SK-N-SH (cell line): ENCODE data around the gene GRK3. TPM values are rescaled to one million over a fixed set of nuclear protein-coding genes. Genes with fewer than 3 reads are reported as not detected.
A peak's percentile ranks its signal among the peaks of the same experiment; 100 is the strongest.

Source experiments
- CTCF ChIA-PET: fragments of 300-600, 350-600 bp; formaldehyde crosslinking; extraction: SDS; loops from one replicate; lab custom pipeline; 2021; lab: Yijun Ruan, JAX
- POLR2A ChIA-PET: fragments of 350-600 bp; sonication (Branson Sonifier 250); formaldehyde crosslinking; extraction: SDS; loops from one replicate; lab custom pipeline; 2020; ENCODE audit warnings: antibody characterized with exemption, inconsistent platforms; lab: Yijun Ruan, JAX
- DNase-seq: peaks from one replicate; pipeline ENCODE4 v3.0.0; 2012
- H2AFZ ChIP-seq: fragments of 200-600 bp; sonication (generic); 2 replicates; pipeline ENCODE4 v1.8.1; 2016; ENCODE audit warnings: antibody characterized with exemption, mild to moderate bottlenecking, low read depth
- H3F3A ChIP-seq: fragments of 200-600 bp; sonication (generic); replicated peaks from 2 replicates; pipeline ENCODE3; 2016; ENCODE audit warnings: antibody characterized with exemption, mild to moderate bottlenecking; ENCODE audit not compliant: insufficient read depth
- H3K27ac ChIP-seq, 2 experiments: fragments of 200-500 bp in 1 of 2; fragments of 200-600 bp in 1 of 2; sonication (Bioruptor generic) in 1 of 2; sonication (generic), shearing (Covaris generic) in 1 of 2; 2 replicates each; pipeline versions ENCODE4 v1.5.1 to v1.6.1; 2014 to 2016; ENCODE audit warnings: low read depth in 2 of 2, inconsistent platforms in 1 of 2, low read length in 1 of 2, mild to moderate bottlenecking in 1 of 2, mixed read lengths in 1 of 2
- H3K27me3 ChIP-seq: fragments of 200-600 bp; sonication (generic), shearing (Covaris generic); 2 replicates; pipeline ENCODE4 v1.6.1; 2016; ENCODE audit warnings: mixed run types; ENCODE audit not compliant: insufficient read depth
- H3K36me3 ChIP-seq, 2 experiments: fragments of 200-500 bp in 1 of 2; fragments of 200-600 bp in 1 of 2; sonication (Bioruptor generic) in 1 of 2; sonication (generic) in 1 of 2; replicated peaks in 1 of 2; 2 replicates each; pipeline versions ENCODE3 to v1.5.1; 2014 to 2016; ENCODE audit warnings: low read length in 1 of 2, mild to moderate bottlenecking in 1 of 2; ENCODE audit not compliant: insufficient read depth in 2 of 2, control insufficient read depth in 1 of 2
- H3K4me1 ChIP-seq, 2 experiments: fragments of 200-500 bp in 1 of 2; fragments of 200-600 bp in 1 of 2; sonication (Bioruptor generic) in 1 of 2; sonication (generic), shearing (Covaris generic) in 1 of 2; 2 replicates each; pipeline versions ENCODE4 v1.5.1 to v1.6.1; 2014 to 2016; ENCODE audit warnings: low read depth in 1 of 2, low read length in 1 of 2, mixed run types in 1 of 2; ENCODE audit not compliant: insufficient read depth in 2 of 2, control insufficient read depth in 1 of 2
- H3K4me2 ChIP-seq: fragments of 200-600 bp; sonication (generic), shearing (Covaris generic); 2 replicates; pipeline ENCODE4 v1.6.1; 2017; ENCODE audit warnings: mixed run types
- H3K4me3 ChIP-seq, 2 experiments: fragments of 200-500 bp in 1 of 2; fragments of 200-600 bp in 1 of 2; sonication (Bioruptor generic) in 1 of 2; sonication (generic), shearing (Covaris generic) in 1 of 2; 2 replicates each; pipeline versions ENCODE4 v1.5.1 to v1.8.1; 2014 to 2016; ENCODE audit warnings: low read depth in 2 of 2, inconsistent platforms in 1 of 2, low read length in 1 of 2, mild to moderate bottlenecking in 1 of 2, mixed read lengths in 1 of 2, moderate library complexity in 1 of 2
- H3K79me2 ChIP-seq: fragments of 200-600 bp; sonication (generic); 2 replicates; pipeline ENCODE4 v1.8.1; 2017; ENCODE audit warnings: mild to moderate bottlenecking; ENCODE audit not compliant: insufficient read depth
- H3K9ac ChIP-seq: fragments of 200-600 bp; sonication (generic); 2 replicates; pipeline ENCODE4 v1.6.1; 2017; ENCODE audit warnings: mixed run types
- H3K9me2 ChIP-seq: fragments of 200-600 bp; sonication (generic); 2 replicates; pipeline ENCODE4 v1.6.1; 2017; ENCODE audit warnings: mixed run types
- H3K9me3 ChIP-seq: fragments of 200-600 bp; sonication (generic); 2 replicates; pipeline ENCODE4 v1.6.1; 2017; ENCODE audit warnings: mixed run types, mild to moderate bottlenecking, moderate library complexity
- H4K20me1 ChIP-seq: fragments of 200-600 bp; sonication (generic); 2 replicates; pipeline ENCODE4 v1.6.1; 2017; ENCODE audit warnings: mild to moderate bottlenecking, mixed run types; ENCODE audit not compliant: insufficient read depth
- CHD2 ChIP-seq: fragments of 150-350 bp; IDR thresholded peaks from 2 replicates; pipeline ENCODE4 v1.6.1; 2018; ENCODE audit warnings: low read length; ENCODE audit not compliant: partially characterized antibody
- ELF1 ChIP-seq: IDR thresholded peaks from 2 replicates; pipeline ENCODE4 v1.4.0; 2012
- EZH2phosphoT487 ChIP-seq: fragments of 200-600 bp; sonication (generic); IDR thresholded peaks from 2 replicates; pipeline ENCODE4 v1.6.1; 2017; ENCODE audit warnings: low read depth, mixed run types, mild to moderate bottlenecking, antibody characterized with exemption, moderate library complexity, borderline replicate concordance
- FOXJ3 ChIP-seq: sonication (generic); formaldehyde crosslinking; IDR thresholded peaks from 2 replicates; pipeline ENCODE4 v1.5.1; 2020; ENCODE audit warnings: mild to moderate bottlenecking, missing genetic modification reagents
- FOXM1 ChIP-seq: IDR thresholded peaks from 2 replicates; pipeline ENCODE4 v1.4.0; 2012; ENCODE audit warnings: low read depth, mild to moderate bottlenecking
- GABPA ChIP-seq: IDR thresholded peaks from 2 replicates; pipeline ENCODE4 v1.4.0; 2012; ENCODE audit warnings: low read depth, mild to moderate bottlenecking
- GATA2 ChIP-seq: sonication (generic); formaldehyde crosslinking; IDR thresholded peaks from 2 replicates; pipeline ENCODE4 v1.5.0; 2020; ENCODE audit warnings: mild to moderate bottlenecking, missing genetic modification reagents
- MEF2A ChIP-seq: IDR thresholded peaks from 2 replicates; pipeline ENCODE4 v1.4.0; 2012; ENCODE audit warnings: low read depth, borderline replicate concordance
- MXI1 ChIP-seq: IDR thresholded peaks from 2 replicates; pipeline ENCODE4 v1.6.1; 2012; ENCODE audit warnings: mild to moderate bottlenecking, low read depth, low read length, improper control_type of control experiment
- NFIC ChIP-seq: IDR thresholded peaks from 2 replicates; pipeline ENCODE4 v1.4.0; 2012; ENCODE audit warnings: borderline replicate concordance
- RAD21 ChIP-seq: IDR thresholded peaks from 2 replicates; pipeline ENCODE4 v1.6.1; 2012; ENCODE audit warnings: mild to moderate bottlenecking, low read length
- SIN3A ChIP-seq: IDR thresholded peaks from 2 replicates; pipeline ENCODE4 v1.6.1; 2012; ENCODE audit warnings: low read depth, mild to moderate bottlenecking, low read length, moderate library complexity, borderline replicate concordance
- TAF1 ChIP-seq: IDR thresholded peaks from 2 replicates; pipeline ENCODE4 v1.6.1; 2012; ENCODE audit warnings: low read depth, mild to moderate bottlenecking, low read length, moderate library complexity, borderline replicate concordance
- TCF12 ChIP-seq: IDR thresholded peaks from 2 replicates; pipeline ENCODE4 v1.4.0; 2012
- WGBS: methylation state at CpG from one replicate; pipeline ENCODE4 v1.1.6; 2017; ENCODE audit warnings: low lambda C conversion rate; 5-methylcytosine and 5-hydroxymethylcytosine counted together
- polyA plus RNA-seq, 3 experiments: library from polyadenylated mRNA; depleted of rRNA; stranded (reverse); fragments of >200 nt; gene quantifications; 2 replicates each; pipeline ENCODE4 v1.2.3, GENCODE V29; 2012
- TF ChIP-seq, protein P1 (sequence below): IDR thresholded peaks from 2 replicates; pipeline ENCODE4; 2012
- TF ChIP-seq, protein P2 (sequence below): IDR thresholded peaks from 2 replicates; pipeline ENCODE4 v1.4.0; 2012; ENCODE audit warnings: low read depth, borderline replicate concordance
- TF ChIP-seq, protein P3 (sequence below): IDR thresholded peaks from 2 replicates; pipeline ENCODE4 v1.4.0; 2012; ENCODE audit warnings: low read depth
- TF ChIP-seq, protein P4 (sequence below): fragments of 150-350 bp; IDR thresholded peaks from 2 replicates; pipeline ENCODE4 v1.6.1; 2017; ENCODE audit warnings: antibody characterized with exemption, low read length, low read depth, borderline replicate concordance
- TF ChIP-seq, protein P5 (sequence below): fragments of 200-600 bp; sonication (generic); IDR thresholded peaks from 2 replicates; pipeline ENCODE4 v1.6.1; 2017; ENCODE audit warnings: antibody characterized with exemption, mild to moderate bottlenecking, moderate library complexity

Gene GRK3
- polyA plus RNA-seq, 1 of the 3 experiments (the other 2 are of a cell fraction): 1.3 TPM

DNA sequence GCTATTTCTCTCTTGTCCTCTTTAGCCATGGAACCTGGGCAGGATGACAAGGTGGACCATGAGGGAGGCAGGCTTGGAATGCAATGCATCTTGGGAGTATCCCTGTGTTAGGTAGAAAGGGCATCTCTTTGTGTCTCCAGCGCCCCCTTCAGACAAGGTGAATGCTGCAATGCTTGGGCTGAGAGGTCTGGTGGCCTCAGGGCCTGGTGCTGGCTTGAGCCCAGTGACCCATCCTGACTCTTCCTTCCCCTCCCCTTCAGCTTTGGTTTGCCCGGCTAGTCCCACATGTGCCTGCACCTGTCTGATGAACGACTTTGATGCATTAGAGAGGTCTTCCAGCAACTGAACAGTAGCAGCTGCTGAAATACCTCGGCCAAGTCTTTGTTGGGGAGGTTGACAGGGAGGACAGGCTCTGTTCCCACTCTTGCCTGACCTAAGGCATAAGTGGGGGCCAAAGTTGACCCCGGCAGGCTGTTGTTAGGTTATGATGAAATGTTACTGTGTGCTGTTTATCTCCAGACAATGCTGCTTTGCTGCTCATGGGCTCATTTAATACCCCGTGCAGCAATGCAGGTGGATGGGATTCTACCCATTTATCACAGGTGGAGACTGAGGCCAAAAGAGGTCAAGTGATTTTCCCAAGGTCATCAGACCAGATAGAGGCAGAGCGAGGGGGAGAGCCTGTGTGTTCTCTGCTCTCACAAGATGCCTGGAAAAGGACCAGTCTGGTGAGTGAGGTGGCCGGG is 200.0 kb downstream of the GRK3 start:
- Histone ChIP-seq H3K4me2 (no peak overlapping the region), H3K9ac (no peak overlapping the region), H4K20me1 (no peaks in the 10 kb centered on the region), H3K27ac (no peak overlapping the region), H3K4me1 (peaks cover 0 to 17% of the 10 kb centered on the region in 2 experiments; a peak in 2 of 4 replicates), H3K79me2 (no peaks in the 10 kb centered on the region), H3K9me3 (no peaks in the 10 kb centered on the region), H3K36me3 (no peaks in the 10 kb centered on the region), H3K27me3 (no peaks in the 10 kb centered on the region), H2AFZ (no peak overlapping the region), H3K4me3 (no peak overlapping the region), H3F3A (no peaks in the 10 kb centered on the region), H3K9me2 (no peaks in the 10 kb centered on the region)
- ChIA-PET POLR2A (no interaction called here), CTCF (interaction anchor here (0.5 to 6.6 kb wide), 7 partner anchors 9 to 562 kb away, joined by 3 to 65 read pairs (median 4); no protein-coding TSS in a partner anchor)
- 53% methylated on average over 7 of the region's 8 CpGs for WGBS
- peak; percentile 42 for DNase-seq
- TF ChIP-seq FOXM1 (no peak), RAD21 (peak; percentile 44; the same call in 1 of the 2 replicates), MXI1 (no peak)

- Histone ChIP-seq H3K4me1 (peaks cover 0 to 17% of the 10 kb centered on the region in 2 experiments; a peak in 2 of 4 replicates), H3K9me2 (no peaks in the 10 kb centered on the region), H3K9me3 (no peaks in the 10 kb centered on the region), H3F3A (no peaks in the 10 kb centered on the region), H3K79me2 (no peaks in the 10 kb centered on the region), H2AFZ (no peak overlapping the region), H3K27ac (no peak overlapping the region), H3K27me3 (no peaks in the 10 kb centered on the region), H3K4me3 (no peak overlapping the region), H3K9ac (no peak overlapping the region), H4K20me1 (no peaks in the 10 kb centered on the region), H3K4me2 (no peak overlapping the region), H3K36me3 (no peaks in the 10 kb centered on the region)
- ChIA-PET CTCF (interaction anchor here (0.5 to 6.6 kb wide), 4 partner anchors 9 to 562 kb away, joined by 4 to 65 read pairs (median 6); no protein-coding TSS in a partner anchor), POLR2A (no interaction called here)
- 100% methylated on average over 1 of the region's 2 CpGs for WGBS
- TF ChIP-seq, protein P1, sequence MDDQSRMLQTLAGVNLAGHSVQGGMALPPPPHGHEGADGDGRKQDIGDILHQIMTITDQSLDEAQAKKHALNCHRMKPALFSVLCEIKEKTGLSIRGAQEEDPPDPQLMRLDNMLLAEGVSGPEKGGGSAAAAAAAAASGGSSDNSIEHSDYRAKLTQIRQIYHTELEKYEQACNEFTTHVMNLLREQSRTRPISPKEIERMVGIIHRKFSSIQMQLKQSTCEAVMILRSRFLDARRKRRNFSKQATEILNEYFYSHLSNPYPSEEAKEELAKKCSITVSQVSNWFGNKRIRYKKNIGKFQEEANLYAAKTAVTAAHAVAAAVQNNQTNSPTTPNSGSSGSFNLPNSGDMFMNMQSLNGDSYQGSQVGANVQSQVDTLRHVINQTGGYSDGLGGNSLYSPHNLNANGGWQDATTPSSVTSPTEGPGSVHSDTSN: no peak
- TF ChIP-seq NFIC (no peak), TCF12 (no peak), GABPA (no peak), ELF1 (no peak), EZH2phosphoT487 (no peak), GATA2 (CRISPR knock-in tag) (no peak), MEF2A (no peak), CHD2 (no peak), MXI1 (no peak), TAF1 (no peak), FOXJ3 (CRISPR knock-in tag) (no peak), SIN3A (no peak)
- TF ChIP-seq, protein P2, sequence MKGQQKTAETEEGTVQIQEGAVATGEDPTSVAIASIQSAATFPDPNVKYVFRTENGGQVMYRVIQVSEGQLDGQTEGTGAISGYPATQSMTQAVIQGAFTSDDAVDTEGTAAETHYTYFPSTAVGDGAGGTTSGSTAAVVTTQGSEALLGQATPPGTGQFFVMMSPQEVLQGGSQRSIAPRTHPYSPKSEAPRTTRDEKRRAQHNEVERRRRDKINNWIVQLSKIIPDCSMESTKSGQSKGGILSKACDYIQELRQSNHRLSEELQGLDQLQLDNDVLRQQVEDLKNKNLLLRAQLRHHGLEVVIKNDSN: no peak
- TF ChIP-seq, protein P3, sequence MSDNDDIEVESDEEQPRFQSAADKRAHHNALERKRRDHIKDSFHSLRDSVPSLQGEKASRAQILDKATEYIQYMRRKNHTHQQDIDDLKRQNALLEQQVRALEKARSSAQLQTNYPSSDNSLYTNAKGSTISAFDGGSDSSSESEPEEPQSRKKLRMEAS: no peak
- TF ChIP-seq, protein P4, sequence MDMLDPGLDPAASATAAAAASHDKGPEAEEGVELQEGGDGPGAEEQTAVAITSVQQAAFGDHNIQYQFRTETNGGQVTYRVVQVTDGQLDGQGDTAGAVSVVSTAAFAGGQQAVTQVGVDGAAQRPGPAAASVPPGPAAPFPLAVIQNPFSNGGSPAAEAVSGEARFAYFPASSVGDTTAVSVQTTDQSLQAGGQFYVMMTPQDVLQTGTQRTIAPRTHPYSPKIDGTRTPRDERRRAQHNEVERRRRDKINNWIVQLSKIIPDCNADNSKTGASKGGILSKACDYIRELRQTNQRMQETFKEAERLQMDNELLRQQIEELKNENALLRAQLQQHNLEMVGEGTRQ: no peak
- TF ChIP-seq, protein P5, sequence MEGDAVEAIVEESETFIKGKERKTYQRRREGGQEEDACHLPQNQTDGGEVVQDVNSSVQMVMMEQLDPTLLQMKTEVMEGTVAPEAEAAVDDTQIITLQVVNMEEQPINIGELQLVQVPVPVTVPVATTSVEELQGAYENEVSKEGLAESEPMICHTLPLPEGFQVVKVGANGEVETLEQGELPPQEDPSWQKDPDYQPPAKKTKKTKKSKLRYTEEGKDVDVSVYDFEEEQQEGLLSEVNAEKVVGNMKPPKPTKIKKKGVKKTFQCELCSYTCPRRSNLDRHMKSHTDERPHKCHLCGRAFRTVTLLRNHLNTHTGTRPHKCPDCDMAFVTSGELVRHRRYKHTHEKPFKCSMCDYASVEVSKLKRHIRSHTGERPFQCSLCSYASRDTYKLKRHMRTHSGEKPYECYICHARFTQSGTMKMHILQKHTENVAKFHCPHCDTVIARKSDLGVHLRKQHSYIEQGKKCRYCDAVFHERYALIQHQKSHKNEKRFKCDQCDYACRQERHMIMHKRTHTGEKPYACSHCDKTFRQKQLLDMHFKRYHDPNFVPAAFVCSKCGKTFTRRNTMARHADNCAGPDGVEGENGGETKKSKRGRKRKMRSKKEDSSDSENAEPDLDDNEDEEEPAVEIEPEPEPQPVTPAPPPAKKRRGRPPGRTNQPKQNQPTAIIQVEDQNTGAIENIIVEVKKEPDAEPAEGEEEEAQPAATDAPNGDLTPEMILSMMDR: no peak
- no peak for DNase-seq
Observed at GRCh38 chr22:25765016-25765367, 200.5 kb downstream of the GRK3 start.
